HFFc6 (cell line): ENCODE measurements around the gene ZMYM3. TPM values are rescaled to one million over a fixed set of nuclear protein-coding genes. Genes with fewer than 3 reads are reported as not detected.

Experiments
- DNase-seq: peaks from one replicate; pipeline ENCODE4 v3.0.0-alpha.2; 2018
- H3K27ac Mint-ChIP-seq: 2 replicates; pipeline ENCODE4 v1.8.0; 2020; ENCODE audit warnings: mild to moderate bottlenecking, mixed read lengths
- H3K27me3 Mint-ChIP-seq: 2 replicates; pipeline ENCODE4 v1.8.0; 2021; ENCODE audit warnings: mild to moderate bottlenecking, moderate library complexity, mixed read lengths; ENCODE audit not compliant: insufficient read depth
- H3K36me3 Mint-ChIP-seq: 2 replicates; pipeline ENCODE4 v1.8.0; 2021; ENCODE audit warnings: low read depth, mixed read lengths
- H3K4me1 Mint-ChIP-seq: 2 replicates; pipeline ENCODE4 v1.8.0; 2020; ENCODE audit warnings: low read depth, mixed read lengths
- H3K4me3 Mint-ChIP-seq: 2 replicates; pipeline ENCODE4 v1.8.0; 2020; ENCODE audit warnings: mild to moderate bottlenecking, moderate library complexity, mixed read lengths
- H3K9me3 Mint-ChIP-seq: 2 replicates; pipeline ENCODE4 v1.8.0; 2020; ENCODE audit warnings: mild to moderate bottlenecking, mixed read lengths
- total RNA-seq, 6 experiments: library from RNA; stranded (reverse); fragmentation: NEBNext Ultra II Directional; extraction: Animal tissue kit (Norgen Biotek cat#: 25700); gene quantifications; 2 replicates in 1 of 6; 3 replicates in 5 of 6; pipeline ENCODE4 v1.2.3, GENCODE V29; 2021
- TF ChIP-seq, protein P1 (sequence below): fragments of 200-600 bp; sonication (generic); IDR thresholded peaks from 2 replicates; pipeline ENCODE4 v1.5.0; 2021; ENCODE audit warnings: antibody characterized with exemption, mild to moderate bottlenecking

Gene ZMYM3
- total RNA-seq, 6 experiments from 2014 or later: 26.3 to 32.4 (median 28.4) TPM

DNA sequence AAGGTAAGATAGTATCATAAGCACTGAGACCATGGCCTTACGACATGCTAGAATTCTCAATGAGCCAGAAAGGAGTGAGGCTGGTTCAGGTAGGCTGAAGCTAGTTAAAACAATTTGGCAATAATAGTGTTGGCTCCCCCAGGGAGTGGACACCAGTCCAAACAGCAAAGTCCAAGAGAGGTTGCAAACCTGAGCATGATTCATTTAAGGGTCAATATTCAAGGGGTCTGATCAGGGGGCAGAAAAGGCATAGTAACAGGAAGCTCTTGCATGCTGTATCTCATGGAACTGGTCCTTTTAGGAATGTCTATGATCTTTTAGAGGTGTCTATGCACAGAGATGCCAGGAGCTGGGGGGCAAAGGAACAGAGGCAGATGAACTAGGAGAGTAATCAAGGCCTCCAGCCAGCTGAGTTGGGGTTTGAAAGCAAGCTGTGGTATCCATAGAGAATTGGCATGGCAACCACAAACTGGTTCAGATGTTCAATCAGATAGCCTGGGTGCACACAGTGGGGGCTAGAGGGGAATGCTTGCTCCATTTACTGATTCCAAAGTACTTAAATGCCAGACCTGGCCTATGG lies 25.8 kb downstream of the ZMYM3 start:
- peaks cover 18% of the 10 kb centered on the region for H3K27me3 Mint-ChIP-seq
- H3K27ac Mint-ChIP-seq: no peak overlapping the region
- H3K9me3 Mint-ChIP-seq: no peaks in the 10 kb centered on the region
- H3K4me3 Mint-ChIP-seq: no peak overlapping the region
- no peak for DNase-seq
- H3K36me3 Mint-ChIP-seq: no peaks in the 10 kb centered on the region
- H3K4me1 Mint-ChIP-seq: peaks cover 12% of the 10 kb centered on the region; the same call in 1 of the 2 replicates
- TF ChIP-seq, protein P1, sequence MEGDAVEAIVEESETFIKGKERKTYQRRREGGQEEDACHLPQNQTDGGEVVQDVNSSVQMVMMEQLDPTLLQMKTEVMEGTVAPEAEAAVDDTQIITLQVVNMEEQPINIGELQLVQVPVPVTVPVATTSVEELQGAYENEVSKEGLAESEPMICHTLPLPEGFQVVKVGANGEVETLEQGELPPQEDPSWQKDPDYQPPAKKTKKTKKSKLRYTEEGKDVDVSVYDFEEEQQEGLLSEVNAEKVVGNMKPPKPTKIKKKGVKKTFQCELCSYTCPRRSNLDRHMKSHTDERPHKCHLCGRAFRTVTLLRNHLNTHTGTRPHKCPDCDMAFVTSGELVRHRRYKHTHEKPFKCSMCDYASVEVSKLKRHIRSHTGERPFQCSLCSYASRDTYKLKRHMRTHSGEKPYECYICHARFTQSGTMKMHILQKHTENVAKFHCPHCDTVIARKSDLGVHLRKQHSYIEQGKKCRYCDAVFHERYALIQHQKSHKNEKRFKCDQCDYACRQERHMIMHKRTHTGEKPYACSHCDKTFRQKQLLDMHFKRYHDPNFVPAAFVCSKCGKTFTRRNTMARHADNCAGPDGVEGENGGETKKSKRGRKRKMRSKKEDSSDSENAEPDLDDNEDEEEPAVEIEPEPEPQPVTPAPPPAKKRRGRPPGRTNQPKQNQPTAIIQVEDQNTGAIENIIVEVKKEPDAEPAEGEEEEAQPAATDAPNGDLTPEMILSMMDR: no peak

DNA sequence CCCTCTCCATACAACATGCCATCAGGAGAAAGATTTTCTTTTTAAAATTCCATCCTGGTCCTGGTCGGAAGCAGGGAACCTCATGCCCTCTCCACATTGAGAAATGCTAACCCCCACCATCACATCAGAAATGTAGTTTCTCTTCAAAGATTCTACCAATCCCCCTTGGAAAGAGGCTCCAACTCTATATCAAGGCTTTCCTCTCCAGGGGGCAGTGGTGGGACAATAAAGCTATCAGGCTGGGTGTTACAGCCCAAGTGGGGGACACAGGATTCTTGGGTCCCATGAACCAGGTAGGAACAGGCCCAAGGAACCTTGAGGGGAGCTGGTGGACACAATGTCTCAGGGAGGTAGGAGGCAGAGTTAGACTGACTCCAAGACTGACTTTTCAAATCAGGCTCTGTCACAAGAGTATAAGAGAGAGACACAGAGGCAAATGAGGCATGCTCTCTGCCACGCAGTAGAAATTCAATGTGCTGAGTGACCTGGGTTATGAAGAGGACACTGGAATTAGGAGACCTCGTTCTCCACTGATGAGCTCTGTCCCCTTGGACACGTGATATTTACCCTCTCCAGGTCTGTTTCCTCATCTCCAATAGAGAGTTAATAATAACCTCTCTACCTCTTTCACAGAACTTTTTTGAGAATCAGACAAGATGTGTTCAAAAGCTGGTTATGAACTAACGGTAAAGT lies 26.4 kb downstream of the ZMYM3 start:
- no peak for DNase-seq
- H3K27ac Mint-ChIP-seq: no peak overlapping the region
- peaks cover 12% of the 10 kb centered on the region; the same call in 1 of the 2 replicates for H3K4me1 Mint-ChIP-seq
- no peaks in the 10 kb centered on the region for H3K9me3 Mint-ChIP-seq
- peaks cover 19% of the 10 kb centered on the region for H3K27me3 Mint-ChIP-seq
- TF ChIP-seq, protein P1: no peak
- H3K36me3 Mint-ChIP-seq: no peaks in the 10 kb centered on the region
- H3K4me3 Mint-ChIP-seq: no peak overlapping the region

DNA sequence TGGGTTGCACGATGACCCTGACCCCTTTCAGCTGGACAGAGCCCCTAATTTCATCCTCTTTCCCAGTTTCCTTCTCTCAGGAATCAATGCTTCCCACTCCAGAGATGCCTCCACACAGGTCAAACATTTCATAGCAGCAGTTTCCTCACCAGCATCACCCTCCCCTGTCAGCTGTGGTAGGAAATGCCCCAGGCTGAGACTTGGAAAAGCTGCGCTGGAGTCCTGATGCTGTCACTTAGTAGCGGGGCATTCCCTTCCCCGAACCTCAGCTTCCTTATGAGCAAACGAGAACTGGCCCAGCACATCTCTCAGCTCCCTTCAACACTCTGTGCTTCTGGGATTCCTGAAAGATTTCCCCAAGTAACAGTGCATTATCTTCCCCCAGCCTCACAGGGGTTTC lies 28.3 kb downstream of the ZMYM3 start:
- no peak for DNase-seq
- TF ChIP-seq, protein P1: no peak
- no peaks in the 10 kb centered on the region for H3K9me3 Mint-ChIP-seq
- H3K27me3 Mint-ChIP-seq: peaks cover 22% of the 10 kb centered on the region
- no peaks in the 10 kb centered on the region for H3K36me3 Mint-ChIP-seq
- peaks cover 12% of the 10 kb centered on the region; the same call in 1 of the 2 replicates for H3K4me1 Mint-ChIP-seq
- H3K4me3 Mint-ChIP-seq: no peak overlapping the region
- H3K27ac Mint-ChIP-seq: no peak overlapping the region

DNA sequence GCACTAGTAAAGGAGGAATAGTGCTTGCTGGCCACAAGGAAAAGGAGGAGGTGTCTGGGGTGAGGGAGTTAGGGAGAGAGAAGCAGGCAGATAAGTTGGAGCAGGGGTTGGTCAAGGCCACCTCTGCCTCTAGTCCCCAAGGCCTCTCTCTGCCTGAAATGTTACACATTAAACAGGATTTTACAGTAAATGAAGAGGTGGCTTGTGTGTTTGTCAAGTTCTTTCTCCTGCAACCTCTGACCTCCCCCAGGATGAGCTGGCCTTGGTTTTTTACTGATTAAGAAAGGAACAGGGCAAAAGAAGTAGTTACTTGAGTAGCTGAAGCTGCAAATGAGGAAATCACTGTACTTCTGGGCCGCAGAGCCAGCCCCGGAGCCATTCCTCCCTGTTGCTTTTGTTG lies 28.9 kb downstream of the ZMYM3 start:
- Mint-ChIP-seq H3K27me3 (peaks cover 22% of the 10 kb centered on the region), H3K36me3 (no peaks in the 10 kb centered on the region), H3K4me3 (no peak overlapping the region), H3K9me3 (no peaks in the 10 kb centered on the region), H3K4me1 (peaks cover 12% of the 10 kb centered on the region; the same call in 1 of the 2 replicates), H3K27ac (no peak overlapping the region)
- DNase-seq: no peak
- TF ChIP-seq, protein P1: no peak

DNA sequence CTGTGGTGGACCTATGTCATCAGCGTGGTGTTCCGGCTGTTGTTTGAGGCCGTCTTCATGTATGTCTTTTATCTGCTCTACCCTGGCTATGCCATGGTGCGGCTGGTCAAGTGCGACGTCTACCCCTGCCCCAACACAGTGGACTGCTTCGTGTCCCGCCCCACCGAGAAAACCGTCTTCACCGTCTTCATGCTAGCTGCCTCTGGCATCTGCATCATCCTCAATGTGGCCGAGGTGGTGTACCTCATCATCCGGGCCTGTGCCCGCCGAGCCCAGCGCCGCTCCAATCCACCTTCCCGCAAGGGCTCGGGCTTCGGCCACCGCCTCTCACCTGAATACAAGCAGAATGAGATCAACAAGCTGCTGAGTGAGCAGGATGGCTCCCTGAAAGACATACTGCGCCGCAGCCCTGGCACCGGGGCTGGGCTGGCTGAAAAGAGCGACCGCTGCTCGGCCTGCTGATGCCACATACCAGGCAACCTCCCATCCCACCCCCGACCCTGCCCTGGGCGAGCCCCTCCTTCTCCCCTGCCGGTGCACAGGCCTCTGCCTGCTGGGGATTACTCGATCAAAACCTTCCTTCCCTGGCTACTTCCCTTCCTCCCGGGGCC lies 29.7 kb downstream of the ZMYM3 start:
- TF ChIP-seq, protein P1: no peak
- peaks cover 12% of the 10 kb centered on the region; the same call in 1 of the 2 replicates for H3K4me1 Mint-ChIP-seq
- H3K27me3 Mint-ChIP-seq: peaks cover 21% of the 10 kb centered on the region
- no peak overlapping the region for H3K27ac Mint-ChIP-seq
- no peak for DNase-seq
- no peaks in the 10 kb centered on the region for H3K36me3 Mint-ChIP-seq
- no peak overlapping the region for H3K4me3 Mint-ChIP-seq
- no peaks in the 10 kb centered on the region for H3K9me3 Mint-ChIP-seq
